Measurements from ENCODE around the gene CDHR3.
A peak's percentile ranks its signal among the peaks of the same experiment; 100 is the strongest.

Gene CDHR3

DNA sequence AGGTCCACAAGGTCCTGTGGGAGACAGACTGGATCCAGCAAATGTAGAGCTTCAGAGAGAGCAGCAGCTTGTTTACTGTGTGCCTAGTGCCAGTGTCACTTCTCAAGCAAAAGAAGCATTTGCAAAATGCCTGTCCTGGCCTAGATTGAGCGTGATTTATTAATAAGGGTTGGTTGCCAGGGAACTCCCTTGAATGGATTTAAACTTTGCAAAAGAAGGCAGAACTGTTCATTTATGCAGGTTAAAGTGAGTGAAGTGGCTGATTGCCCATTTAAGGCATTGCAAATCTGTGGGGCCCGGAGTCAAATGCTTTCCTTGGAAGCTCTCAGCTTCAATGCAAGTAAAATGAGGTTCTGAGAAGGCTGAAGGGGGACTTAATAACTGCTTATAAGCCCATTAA, 71.3 kb downstream of the CDHR3 start:
- TF ChIP-seq, protein P1, sequence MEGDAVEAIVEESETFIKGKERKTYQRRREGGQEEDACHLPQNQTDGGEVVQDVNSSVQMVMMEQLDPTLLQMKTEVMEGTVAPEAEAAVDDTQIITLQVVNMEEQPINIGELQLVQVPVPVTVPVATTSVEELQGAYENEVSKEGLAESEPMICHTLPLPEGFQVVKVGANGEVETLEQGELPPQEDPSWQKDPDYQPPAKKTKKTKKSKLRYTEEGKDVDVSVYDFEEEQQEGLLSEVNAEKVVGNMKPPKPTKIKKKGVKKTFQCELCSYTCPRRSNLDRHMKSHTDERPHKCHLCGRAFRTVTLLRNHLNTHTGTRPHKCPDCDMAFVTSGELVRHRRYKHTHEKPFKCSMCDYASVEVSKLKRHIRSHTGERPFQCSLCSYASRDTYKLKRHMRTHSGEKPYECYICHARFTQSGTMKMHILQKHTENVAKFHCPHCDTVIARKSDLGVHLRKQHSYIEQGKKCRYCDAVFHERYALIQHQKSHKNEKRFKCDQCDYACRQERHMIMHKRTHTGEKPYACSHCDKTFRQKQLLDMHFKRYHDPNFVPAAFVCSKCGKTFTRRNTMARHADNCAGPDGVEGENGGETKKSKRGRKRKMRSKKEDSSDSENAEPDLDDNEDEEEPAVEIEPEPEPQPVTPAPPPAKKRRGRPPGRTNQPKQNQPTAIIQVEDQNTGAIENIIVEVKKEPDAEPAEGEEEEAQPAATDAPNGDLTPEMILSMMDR (IDR thresholded peaks at IDR 0.05; ENCODE audit: low read depth, low read length): no peak

DNA sequence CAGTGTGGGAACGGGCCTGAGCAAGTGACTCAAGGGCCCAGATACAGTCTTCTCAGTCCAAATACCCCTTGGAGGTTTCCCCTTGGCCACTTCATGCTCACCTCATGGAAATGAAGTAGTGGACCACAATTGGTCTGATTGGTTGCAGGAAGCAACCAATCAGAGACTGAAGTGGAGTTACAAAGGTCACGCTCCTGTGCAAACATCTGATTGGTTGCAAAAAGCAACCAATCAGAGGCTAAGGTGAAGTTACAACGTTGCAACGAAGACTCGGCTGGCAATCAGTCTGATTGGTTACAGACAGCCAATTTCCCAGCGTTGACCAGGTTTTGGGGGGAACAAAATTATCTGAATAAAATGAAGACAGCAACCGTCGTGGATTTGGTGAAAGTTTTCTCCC, 72.5 kb downstream of the CDHR3 start:
- no peak overlapping the region for H3K4me3 ChIP-seq (ENCODE audit: low read depth, low read length)
- in situ Hi-C loops (cut with HindIII; ENCODE audit: low sequenced_read_pairs): no loop called here
- DNase-seq (ENCODE audit: low read depth, low spot score): no peak
- TF ChIP-seq, protein P1 (IDR thresholded peaks at IDR 0.05; ENCODE audit: low read depth, low read length): no peak

More for the DNA sequence above, 71.3 kb downstream of the CDHR3 start:
- H3K4me3 ChIP-seq (ENCODE audit: low read depth, low read length): no peak overlapping the region
- DNase-seq (ENCODE audit: low read depth, low spot score): no peak
- in situ Hi-C loops (cut with HindIII; ENCODE audit: low sequenced_read_pairs): no loop called here

DNA sequence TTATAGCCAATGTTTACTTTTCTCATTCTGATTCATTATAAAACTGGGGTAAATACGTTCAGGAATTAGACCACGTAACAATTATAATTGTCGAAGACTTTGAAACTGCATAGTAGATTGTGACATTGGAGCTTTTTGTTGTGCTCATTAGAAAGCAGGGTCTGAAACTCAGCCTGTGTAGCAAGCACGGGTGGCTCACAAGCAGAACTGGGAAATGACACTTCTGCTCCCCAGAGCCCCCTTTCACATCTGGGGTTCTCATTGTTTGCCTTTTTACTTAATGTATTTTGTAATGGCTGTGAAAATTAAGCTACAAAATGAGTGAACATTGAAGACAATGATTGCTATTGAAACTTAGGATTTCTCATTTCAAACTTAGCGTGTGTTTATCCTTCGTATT, 72.9 kb downstream of the CDHR3 start:
- TF ChIP-seq, protein P1 (IDR thresholded peaks at IDR 0.05; ENCODE audit: low read depth, low read length): no peak
- H3K4me3 ChIP-seq (ENCODE audit: low read depth, low read length): no peak overlapping the region
- DNase-seq (ENCODE audit: low read depth, low spot score): no peak
- in situ Hi-C loops (cut with HindIII; ENCODE audit: low sequenced_read_pairs): no loop called here

DNA sequence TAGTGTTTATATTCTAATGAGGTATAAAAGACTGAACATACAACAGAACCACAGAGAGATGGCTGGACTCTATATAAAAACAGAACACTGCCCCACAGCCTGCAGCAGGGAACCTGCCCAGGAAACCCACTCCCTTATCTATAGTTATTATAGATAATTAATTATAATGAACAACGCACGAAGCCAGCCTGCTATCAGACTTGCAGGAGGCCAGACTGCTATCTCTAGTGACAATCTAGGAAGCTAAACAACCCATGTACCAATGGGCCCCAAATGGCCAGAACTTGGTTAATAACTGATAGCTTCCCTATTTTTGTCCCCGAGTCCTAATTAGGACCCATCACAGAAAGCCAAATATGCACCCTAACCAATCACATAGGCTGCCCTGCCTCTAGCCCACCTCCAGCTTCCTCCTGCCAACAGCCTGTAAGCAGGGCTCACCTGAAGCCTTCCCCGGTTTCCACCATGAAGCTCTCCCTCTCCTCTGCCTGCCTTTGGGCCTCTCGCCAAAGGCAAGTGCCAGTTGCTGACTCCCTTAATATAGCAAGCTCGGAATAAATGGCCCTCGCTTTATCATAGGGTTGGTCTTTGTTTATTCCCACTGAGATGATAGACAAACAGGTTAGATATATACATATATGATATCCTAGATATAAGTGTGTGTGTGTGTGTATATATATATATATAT, 74.6 kb downstream of the CDHR3 start:
- in situ Hi-C loops (cut with HindIII; ENCODE audit: low sequenced_read_pairs): no loop called here
- no peak overlapping the region for H3K4me3 ChIP-seq (ENCODE audit: low read depth, low read length)
- no peak for DNase-seq (ENCODE audit: low read depth, low spot score)
- TF ChIP-seq, protein P1 (IDR thresholded peaks at IDR 0.05; ENCODE audit: low read depth, low read length): no peak

DNA sequence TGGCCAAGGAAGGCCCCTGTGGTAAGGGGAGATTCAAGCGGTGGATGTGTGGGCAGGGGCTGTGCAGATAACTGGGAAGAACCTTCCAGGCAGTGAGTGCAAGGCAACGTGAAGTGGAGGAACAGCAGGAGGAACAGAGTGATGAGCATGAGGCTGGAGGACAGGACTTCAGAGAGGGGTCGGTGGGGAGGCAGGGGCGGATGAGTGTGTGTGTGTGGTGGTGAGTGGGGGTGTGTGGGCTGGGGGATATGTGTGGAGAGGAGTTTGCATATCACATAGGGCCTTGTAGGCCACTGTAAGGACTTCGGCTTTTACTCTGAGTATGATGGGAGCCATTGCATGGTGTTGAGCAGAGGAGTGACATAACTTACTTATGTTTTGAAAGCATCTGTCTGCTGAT, 75.2 kb downstream of the CDHR3 start:
- in situ Hi-C loops (cut with HindIII; ENCODE audit: low sequenced_read_pairs): no loop called here
- no peak for DNase-seq (ENCODE audit: low read depth, low spot score)
- no peak overlapping the region for H3K4me3 ChIP-seq (ENCODE audit: low read depth, low read length)
- TF ChIP-seq, protein P1 (IDR thresholded peaks at IDR 0.05; ENCODE audit: low read depth, low read length): no peak

DNA sequence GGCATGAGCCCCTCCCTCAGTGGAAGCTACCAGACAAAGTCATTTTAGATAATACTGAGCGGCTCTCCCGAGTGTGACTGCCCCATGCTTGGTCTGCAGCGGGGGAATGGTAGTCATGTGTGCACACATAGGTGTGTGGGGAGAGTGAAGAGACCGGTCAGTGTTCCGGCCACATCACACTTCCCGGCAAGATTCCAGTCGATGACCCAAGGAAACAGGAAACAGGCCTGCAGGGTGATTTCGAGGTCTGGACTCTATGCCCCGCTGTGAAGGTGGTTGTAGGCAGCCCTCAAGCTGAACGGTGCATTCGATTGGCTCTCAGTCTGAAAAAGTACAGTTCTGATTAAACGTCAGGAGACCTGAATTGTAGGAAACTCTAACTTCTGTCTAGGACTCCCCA, 75.9 kb downstream of the CDHR3 start:
- no peak overlapping the region for H3K4me3 ChIP-seq (ENCODE audit: low read depth, low read length)
- in situ Hi-C loops (cut with HindIII; ENCODE audit: low sequenced_read_pairs): no loop called here
- peak; percentile 29 for DNase-seq (ENCODE audit: low read depth, low spot score)
- TF ChIP-seq, protein P1 (IDR thresholded peaks at IDR 0.05; ENCODE audit: low read depth, low read length): no peak
